Measurements from ENCODE around the gene PTGIR. TPM values are rescaled to one million over a fixed set of nuclear protein-coding genes. Genes with fewer than 3 reads are reported as not detected.

PTGIR gene
- total and polyA plus RNA-seq, 10 of the 15 experiments (the other 5 are each of a cell fraction or from before 2014, with no cell fraction given), result 0.34 to 29.1 (median 9.9) TPM

GRCh38 chr19:46620716-46621115 is 4.2 kb downstream of the PTGIR start:
- no peaks in the 10 kb centered on the region for H4K20me1 ChIP-seq (ENCODE audit: control insufficient read depth, insufficient read depth)
- CTCF ChIA-PET, result interaction anchor here (0.5 to 13.7 kb wide), 13 partner anchors 8 to 108 kb away, joined by 3 to 434 read pairs (median 6); partner anchors contain the start of genes CALM3, DACT3 and PTGIR
- 60% methylated on average over 6 of the region's 6 CpGs for WGBS (ENCODE audit: insufficient coverage, insufficient replicate concordance, low lambda C conversion rate, missing lambda C conversion rate)
- no peak overlapping the region for H3K9ac ChIP-seq (ENCODE audit: control insufficient read depth, insufficient read depth, low read length)
- RAD21 ChIA-PET (ENCODE audit: unreplicated experiment), result interaction anchor here (0.8 to 11.8 kb wide), 4 partner anchors 10 to 77 kb away, joined by 3 to 245 read pairs (median 16); partner anchors contain the start of gene DACT3
- peak overlapping the region; percentile 85 for H3K27ac ChIP-seq (ENCODE audit: control insufficient read depth, insufficient read depth)
- H3K4me2 ChIP-seq (ENCODE audit: control insufficient read depth, insufficient read depth), result peak overlapping the region; percentile 81; the same call in 1 of the 2 replicates
- 0 out of 2 replicates have a peak, but pooled peaks have one; percentile 13 for TF ChIP-seq CREB1 (IDR thresholded peaks at IDR 0.05; ENCODE audit: low read depth)
- no peak for TF ChIP-seq MYC (IDR thresholded peaks at IDR 0.05; ENCODE audit: insufficient read depth, insufficient read length, insufficient replicate concordance, low read length, severe bottlenecking)
- peaks cover 32% of the 10 kb centered on the region for H3K79me2 ChIP-seq (ENCODE audit: control insufficient read depth, insufficient read depth, low read length)
- H2AFZ ChIP-seq (ENCODE audit: control insufficient read depth, low read depth, low read length), result no peak overlapping the region
- 0 out of 2 replicates have a peak overlapping the region, but pooled peaks have one; percentile 53 for H3K4me3 ChIP-seq
- ATAC-seq (no peak), FAIRE-seq (no peak), DNase-seq (ENCODE audit: low read depth, low spot score) (no peak)
- no peaks in the 10 kb centered on the region for H3K27me3 ChIP-seq (replicated peaks in 1 of 2; ENCODE audit: control insufficient read depth in 2 of 2, insufficient read depth in 2 of 2, low read length in 1 of 2)
- BruUV-seq (replicated peaks), result no TSS peak
- no peaks in the 10 kb centered on the region for H3K36me3 ChIP-seq (ENCODE audit: control insufficient read depth in 2 of 2, insufficient read depth in 2 of 2, low read length in 1 of 2)
- in situ Hi-C loops (cut with MboI) (no loop called here), intact Hi-C loops (cut with micrococcal nuclease; ENCODE audit: unreplicated experiment) (no loop called here)
- SMC1A ChIA-PET (ENCODE audit: uncharacterized antibody, unreplicated experiment), result interaction anchor here (0.9 to 17.6 kb wide), 5 partner anchors 10 to 97 kb away, joined by 3 to 286 read pairs (median 15); partner anchors contain the start of genes CALM3 and DACT3
- peaks cover 51% of the 10 kb centered on the region for H3K4me1 ChIP-seq (ENCODE audit: control insufficient read depth, insufficient read depth, low read length)
- POLR2A ChIA-PET, result interaction anchor here (1.2 to 7.7 kb wide), 3 partner anchors 17 to 654 kb away, joined by 4 to 72 read pairs (median 30); partner anchors contain the start of genes CALM3, DACT3 and INAFM1
- H3K9me3 ChIP-seq (replicated peaks; ENCODE audit: control insufficient read depth, insufficient read depth, low read length), result no peaks in the 10 kb centered on the region

GRCh38 chr19:46620267-46620666 is 4.6 kb downstream of the PTGIR start:
- Histone ChIP-seq H4K20me1 (ENCODE audit: control insufficient read depth, insufficient read depth) (no peaks in the 10 kb centered on the region), H3K4me1 (ENCODE audit: control insufficient read depth, insufficient read depth, low read length) (peaks cover 47% of the 10 kb centered on the region), H3K36me3 (ENCODE audit: control insufficient read depth in 2 of 2, insufficient read depth in 2 of 2, low read length in 1 of 2) (no peaks in the 10 kb centered on the region), H3K27me3 (replicated peaks in 1 of 2; ENCODE audit: control insufficient read depth in 2 of 2, insufficient read depth in 2 of 2, low read length in 1 of 2) (no peaks in the 10 kb centered on the region), H3K4me2 (ENCODE audit: control insufficient read depth, insufficient read depth) (peak overlapping the region; percentile 72; the same call in 1 of the 2 replicates), H3K79me2 (ENCODE audit: control insufficient read depth, insufficient read depth, low read length) (peaks cover 32% of the 10 kb centered on the region), H3K4me3 (peak overlapping the region; percentile 23; the same call in 1 of the 2 replicates), H3K9ac (ENCODE audit: control insufficient read depth, insufficient read depth, low read length) (peak overlapping the region; percentile 7; the same call in 1 of the 2 replicates), H3K9me3 (replicated peaks; ENCODE audit: control insufficient read depth, insufficient read depth, low read length) (no peaks in the 10 kb centered on the region), H2AFZ (ENCODE audit: control insufficient read depth, low read depth, low read length) (no peak overlapping the region), H3K27ac (ENCODE audit: control insufficient read depth, insufficient read depth) (peak overlapping the region; percentile 85)
- 0% methylated on average over 3 of the region's 3 CpGs for WGBS (ENCODE audit: insufficient coverage, insufficient replicate concordance, low lambda C conversion rate, missing lambda C conversion rate)
- FAIRE-seq, result no peak
- ChIA-PET CTCF (interaction anchor here (0.5 to 13.7 kb wide), 12 partner anchors 9 to 109 kb away, joined by 3 to 434 read pairs (median 6); partner anchors contain the start of genes CALM3, DACT3 and PTGIR), POLR2A (interaction anchor here (0.7 to 7.7 kb wide), 4 partner anchors 17 to 655 kb away, joined by 3 to 72 read pairs (median 17); partner anchors contain the start of genes CALM3, DACT3 and INAFM1), RAD21 (ENCODE audit: unreplicated experiment) (interaction anchor here (0.6 to 11.8 kb wide), 6 partner anchors 8 to 95 kb away, joined by 3 to 245 read pairs (median 10); partner anchors contain the start of gene DACT3), SMC1A (ENCODE audit: uncharacterized antibody, unreplicated experiment) (interaction anchor here (0.9 to 17.6 kb wide), 6 partner anchors 10 to 98 kb away, joined by 3 to 286 read pairs (median 10); partner anchors contain the start of genes CALM3 and DACT3)
- BruUV-seq (replicated peaks), result TSS peak; percentile 95
- no peak for DNase-seq (ENCODE audit: low read depth, low spot score)
- TF ChIP-seq TBL1XR1 (IDR thresholded peaks at IDR 0.05; ENCODE audit: low read depth, low read length) (no peak), SMARCA5 (IDR thresholded peaks at IDR 0.05) (0 out of 2 replicates have a peak, but pooled peaks have one; percentile 45), BHLHE40 (IDR thresholded peaks at IDR 0.05; ENCODE audit: borderline replicate concordance in 1 of 2, low read depth in 2 of 2, low read length in 1 of 2) (no peak), USF1 (IDR thresholded peaks at IDR 0.05; ENCODE audit: borderline replicate concordance, extremely low read length, insufficient read depth, low read depth, low read length) (no peak), SP1 (IDR thresholded peaks at IDR 0.05; ENCODE audit: low read depth, low read length) (no peak), ZNF24 (IDR thresholded peaks at IDR 0.05) (peak; percentile 79), DPF2 (IDR thresholded peaks at IDR 0.05) (no peak)
- no peak for ATAC-seq
- intact Hi-C loops (cut with micrococcal nuclease; ENCODE audit: unreplicated experiment), result no loop called here
- in situ Hi-C loops (cut with MboI), result no loop called here

All from GM12878 (cell line).